Breast epithelium (tissue), 3 donors: ENCODE measurements around the gene BCL7C.

ENCODE experiments used
- CTCF ChIP-seq, 3 donors: fragments of 450-650 bp; IDR thresholded peaks; one replicate each; pipeline ENCODE4 v1.5.1; 2016 to 2017; ENCODE audit warnings: antibody characterized with exemption in 3 of 3, mild to moderate bottlenecking in 3 of 3, moderate library complexity in 3 of 3
- POLR2A ChIP-seq: fragments of 450-650 bp; IDR thresholded peaks from one replicate; pipeline ENCODE4 v1.6.1; 2016; ENCODE audit warnings: antibody characterized with exemption, mild to moderate bottlenecking, moderate library complexity

- TF ChIP-seq POLR2A (no peak), CTCF (IDR thresholded peaks at IDR 0.05) (no peak)
Observed at GRCh38 chr16:30903596-30903995, 9.7 kb upstream of the BCL7C start.
